ENCODE results near the gene TOGARAM2. TPM values are rescaled to one million over a fixed set of nuclear protein-coding genes. Genes with fewer than 3 reads are reported as not detected.

Gene TOGARAM2
- total and polyA plus RNA-seq, 10 of the 15 experiments (the other 5 are each of a cell fraction or from before 2014, with no cell fraction given), result 0.01 to 0.06 (median 0.03) TPM; not detected in 7

DNA sequence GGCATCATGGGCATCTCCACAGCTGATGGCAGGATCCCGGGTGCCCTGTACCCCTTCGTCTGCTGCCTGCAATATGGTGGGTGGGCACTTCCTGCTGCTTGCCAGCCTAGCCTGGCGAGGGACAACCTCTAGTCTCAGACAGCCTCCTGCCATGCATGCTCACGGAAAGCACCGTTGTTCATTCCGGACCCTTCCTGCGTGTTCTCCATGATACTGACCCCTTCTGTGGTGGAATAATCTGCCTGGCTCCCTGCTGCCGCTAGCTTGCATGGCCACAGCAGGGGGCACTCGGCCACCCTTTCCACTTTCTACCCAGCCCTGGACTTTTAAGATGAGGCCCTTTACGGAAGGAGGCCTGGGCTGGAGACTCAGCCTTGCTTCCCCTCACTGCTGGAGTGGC, 81.3 kb downstream of the TOGARAM2 start:
- Histone ChIP-seq H3K27me3 (replicated peaks in 1 of 2; ENCODE audit: control insufficient read depth in 2 of 2, insufficient read depth in 2 of 2, low read length in 1 of 2) (no peaks in the 10 kb centered on the region), H3K79me2 (ENCODE audit: control insufficient read depth, insufficient read depth, low read length) (no peaks in the 10 kb centered on the region), H3K4me1 (ENCODE audit: control insufficient read depth, insufficient read depth, low read length) (no peaks in the 10 kb centered on the region), H3K27ac (ENCODE audit: control insufficient read depth, insufficient read depth) (no peak overlapping the region), H2AFZ (ENCODE audit: control insufficient read depth, low read depth, low read length) (no peak overlapping the region), H3K9me3 (replicated peaks; ENCODE audit: control insufficient read depth, insufficient read depth, low read length) (no peaks in the 10 kb centered on the region), H3K4me3 (no peak overlapping the region), H4K20me1 (ENCODE audit: control insufficient read depth, insufficient read depth) (no peaks in the 10 kb centered on the region), H3K36me3 (ENCODE audit: control insufficient read depth in 2 of 2, insufficient read depth in 2 of 2, low read length in 1 of 2) (no peaks in the 10 kb centered on the region), H3K9ac (ENCODE audit: control insufficient read depth, insufficient read depth, low read length) (no peak overlapping the region), H3K4me2 (ENCODE audit: control insufficient read depth, insufficient read depth) (no peak overlapping the region)
- TF ChIP-seq, protein P1, sequence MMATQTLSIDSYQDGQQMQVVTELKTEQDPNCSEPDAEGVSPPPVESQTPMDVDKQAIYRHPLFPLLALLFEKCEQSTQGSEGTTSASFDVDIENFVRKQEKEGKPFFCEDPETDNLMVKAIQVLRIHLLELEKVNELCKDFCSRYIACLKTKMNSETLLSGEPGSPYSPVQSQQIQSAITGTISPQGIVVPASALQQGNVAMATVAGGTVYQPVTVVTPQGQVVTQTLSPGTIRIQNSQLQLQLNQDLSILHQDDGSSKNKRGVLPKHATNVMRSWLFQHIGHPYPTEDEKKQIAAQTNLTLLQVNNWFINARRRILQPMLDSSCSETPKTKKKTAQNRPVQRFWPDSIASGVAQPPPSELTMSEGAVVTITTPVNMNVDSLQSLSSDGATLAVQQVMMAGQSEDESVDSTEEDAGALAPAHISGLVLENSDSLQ (IDR thresholded peaks at IDR 0.05), result no peak
- 0 out of 2 replicates have a peak, but pooled peaks have one; percentile 9 for TF ChIP-seq RAD21 (IDR thresholded peaks at IDR 0.05; ENCODE audit: insufficient read depth, low read depth, low read length)
- in situ Hi-C loops (cut with MboI), result no loop called here
- CTCF ChIA-PET, result interaction anchor here (0.5 kb wide), 1 partner anchor 115 kb away, joined by 3 read pairs; no protein-coding TSS in a partner anchor
- no peak for FAIRE-seq
- SMC1A ChIA-PET (ENCODE audit: uncharacterized antibody, unreplicated experiment), result interaction anchor here (2.4 kb wide), 1 partner anchor 16 kb away, joined by 6 read pairs; no protein-coding TSS in a partner anchor
- ATAC-seq, result no peak
- 70% methylated on average over 10 of the region's 10 CpGs for WGBS (ENCODE audit: insufficient coverage, insufficient replicate concordance, low lambda C conversion rate, missing lambda C conversion rate)
- RAD21 ChIA-PET (ENCODE audit: unreplicated experiment), result interaction anchor here (0.8 kb wide), 1 partner anchor 134 kb away, joined by 3 read pairs; no protein-coding TSS in a partner anchor
- no TSS peak for BruUV-seq (replicated peaks)
- POLR2A ChIA-PET, result no interaction called here
- intact Hi-C loops (cut with micrococcal nuclease; ENCODE audit: unreplicated experiment), result no loop called here
- DNase-seq (ENCODE audit: low read depth, low spot score), result no peak

DNA sequence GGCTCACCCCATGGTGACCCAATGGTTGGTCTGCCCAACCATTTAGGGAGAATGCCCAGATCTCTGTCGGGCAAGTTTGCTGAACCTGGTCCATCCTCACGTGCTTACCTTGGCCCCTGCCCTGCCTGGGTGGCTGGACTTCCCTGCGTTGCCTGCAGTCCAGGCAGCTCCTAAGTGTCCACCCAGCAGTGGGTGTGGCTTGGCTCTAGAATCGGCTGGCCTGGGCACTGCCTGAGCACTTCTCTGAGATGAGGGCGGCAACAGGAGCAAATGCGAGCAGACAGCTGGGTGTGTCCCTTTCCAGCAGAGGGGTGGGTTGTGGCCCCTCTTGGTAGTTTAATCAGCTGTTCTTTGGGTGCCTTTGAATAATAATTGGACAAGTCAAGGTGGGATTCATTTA, 82.0 kb downstream of the TOGARAM2 start:
- Histone ChIP-seq H3K79me2 (ENCODE audit: control insufficient read depth, insufficient read depth, low read length) (no peaks in the 10 kb centered on the region), H2AFZ (ENCODE audit: control insufficient read depth, low read depth, low read length) (no peak overlapping the region), H3K4me1 (ENCODE audit: control insufficient read depth, insufficient read depth, low read length) (no peaks in the 10 kb centered on the region), H4K20me1 (ENCODE audit: control insufficient read depth, insufficient read depth) (no peaks in the 10 kb centered on the region), H3K27me3 (replicated peaks in 1 of 2; ENCODE audit: control insufficient read depth in 2 of 2, insufficient read depth in 2 of 2, low read length in 1 of 2) (no peaks in the 10 kb centered on the region), H3K9ac (ENCODE audit: control insufficient read depth, insufficient read depth, low read length) (no peak overlapping the region), H3K27ac (ENCODE audit: control insufficient read depth, insufficient read depth) (no peak overlapping the region), H3K36me3 (ENCODE audit: control insufficient read depth in 2 of 2, insufficient read depth in 2 of 2, low read length in 1 of 2) (no peaks in the 10 kb centered on the region), H3K4me2 (ENCODE audit: control insufficient read depth, insufficient read depth) (no peak overlapping the region), H3K9me3 (replicated peaks; ENCODE audit: control insufficient read depth, insufficient read depth, low read length) (no peaks in the 10 kb centered on the region), H3K4me3 (no peak overlapping the region)
- in situ Hi-C loops (cut with MboI) (no loop called here), intact Hi-C loops (cut with micrococcal nuclease; ENCODE audit: unreplicated experiment) (no loop called here)
- BruUV-seq (replicated peaks), result no TSS peak
- RAD21 ChIA-PET (ENCODE audit: unreplicated experiment), result no interaction called here
- CTCF ChIA-PET, result interaction anchor here (0.5 kb wide), 1 partner anchor 115 kb away, joined by 3 read pairs; no protein-coding TSS in a partner anchor
- POLR2A ChIA-PET, result no interaction called here
- FAIRE-seq (no peak), DNase-seq (ENCODE audit: low read depth, low spot score) (no peak), ATAC-seq (no peak)
- SMC1A ChIA-PET (ENCODE audit: uncharacterized antibody, unreplicated experiment), result interaction anchor here (2.4 kb wide), 1 partner anchor 15 kb away, joined by 6 read pairs; no protein-coding TSS in a partner anchor
- 60% methylated on average over 6 of the region's 6 CpGs for WGBS (ENCODE audit: insufficient coverage, insufficient replicate concordance, low lambda C conversion rate, missing lambda C conversion rate)
- no peak for TF ChIP-seq BMI1 (IDR thresholded peaks at IDR 0.05; ENCODE audit: borderline replicate concordance)
- TF ChIP-seq, protein P2, sequence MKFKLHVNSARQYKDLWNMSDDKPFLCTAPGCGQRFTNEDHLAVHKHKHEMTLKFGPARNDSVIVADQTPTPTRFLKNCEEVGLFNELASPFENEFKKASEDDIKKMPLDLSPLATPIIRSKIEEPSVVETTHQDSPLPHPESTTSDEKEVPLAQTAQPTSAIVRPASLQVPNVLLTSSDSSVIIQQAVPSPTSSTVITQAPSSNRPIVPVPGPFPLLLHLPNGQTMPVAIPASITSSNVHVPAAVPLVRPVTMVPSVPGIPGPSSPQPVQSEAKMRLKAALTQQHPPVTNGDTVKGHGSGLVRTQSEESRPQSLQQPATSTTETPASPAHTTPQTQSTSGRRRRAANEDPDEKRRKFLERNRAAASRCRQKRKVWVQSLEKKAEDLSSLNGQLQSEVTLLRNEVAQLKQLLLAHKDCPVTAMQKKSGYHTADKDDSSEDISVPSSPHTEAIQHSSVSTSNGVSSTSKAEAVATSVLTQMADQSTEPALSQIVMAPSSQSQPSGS (IDR thresholded peaks at IDR 0.05; ENCODE audit: low read length), result no peak
- TF ChIP-seq IKZF1 (conservative IDR thresholded peaks at IDR 0.05), result no peak
- TF ChIP-seq CREB1 (IDR thresholded peaks at IDR 0.05; ENCODE audit: low read depth), result no peak
- TF ChIP-seq ZNF207 (IDR thresholded peaks at IDR 0.05; ENCODE audit: borderline replicate concordance), result no peak
- TF ChIP-seq, protein P3, sequence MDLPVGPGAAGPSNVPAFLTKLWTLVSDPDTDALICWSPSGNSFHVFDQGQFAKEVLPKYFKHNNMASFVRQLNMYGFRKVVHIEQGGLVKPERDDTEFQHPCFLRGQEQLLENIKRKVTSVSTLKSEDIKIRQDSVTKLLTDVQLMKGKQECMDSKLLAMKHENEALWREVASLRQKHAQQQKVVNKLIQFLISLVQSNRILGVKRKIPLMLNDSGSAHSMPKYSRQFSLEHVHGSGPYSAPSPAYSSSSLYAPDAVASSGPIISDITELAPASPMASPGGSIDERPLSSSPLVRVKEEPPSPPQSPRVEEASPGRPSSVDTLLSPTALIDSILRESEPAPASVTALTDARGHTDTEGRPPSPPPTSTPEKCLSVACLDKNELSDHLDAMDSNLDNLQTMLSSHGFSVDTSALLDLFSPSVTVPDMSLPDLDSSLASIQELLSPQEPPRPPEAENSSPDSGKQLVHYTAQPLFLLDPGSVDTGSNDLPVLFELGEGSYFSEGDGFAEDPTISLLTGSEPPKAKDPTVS (IDR thresholded peaks at IDR 0.05; ENCODE audit: low read depth, low read length), result no peak
- TF ChIP-seq CEBPB (IDR thresholded peaks at IDR 0.05; ENCODE audit: borderline replicate concordance in 1 of 2, low read depth in 2 of 2, low read length in 2 of 2), result no peak
- no peak for TF ChIP-seq ZSCAN29 (IDR thresholded peaks at IDR 0.05)
- no peak for TF ChIP-seq PML (IDR thresholded peaks at IDR 0.05; ENCODE audit: low read length)
- no peak for TF ChIP-seq NFYB (IDR thresholded peaks at IDR 0.05; ENCODE audit: insufficient read depth, low read depth, low read length)
